ENCODE data around the gene PCAT7.

- TF ChIP-seq, protein P1, sequence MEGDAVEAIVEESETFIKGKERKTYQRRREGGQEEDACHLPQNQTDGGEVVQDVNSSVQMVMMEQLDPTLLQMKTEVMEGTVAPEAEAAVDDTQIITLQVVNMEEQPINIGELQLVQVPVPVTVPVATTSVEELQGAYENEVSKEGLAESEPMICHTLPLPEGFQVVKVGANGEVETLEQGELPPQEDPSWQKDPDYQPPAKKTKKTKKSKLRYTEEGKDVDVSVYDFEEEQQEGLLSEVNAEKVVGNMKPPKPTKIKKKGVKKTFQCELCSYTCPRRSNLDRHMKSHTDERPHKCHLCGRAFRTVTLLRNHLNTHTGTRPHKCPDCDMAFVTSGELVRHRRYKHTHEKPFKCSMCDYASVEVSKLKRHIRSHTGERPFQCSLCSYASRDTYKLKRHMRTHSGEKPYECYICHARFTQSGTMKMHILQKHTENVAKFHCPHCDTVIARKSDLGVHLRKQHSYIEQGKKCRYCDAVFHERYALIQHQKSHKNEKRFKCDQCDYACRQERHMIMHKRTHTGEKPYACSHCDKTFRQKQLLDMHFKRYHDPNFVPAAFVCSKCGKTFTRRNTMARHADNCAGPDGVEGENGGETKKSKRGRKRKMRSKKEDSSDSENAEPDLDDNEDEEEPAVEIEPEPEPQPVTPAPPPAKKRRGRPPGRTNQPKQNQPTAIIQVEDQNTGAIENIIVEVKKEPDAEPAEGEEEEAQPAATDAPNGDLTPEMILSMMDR (IDR thresholded peaks at IDR 0.05; ENCODE audit: poor library complexity), result no peak
- TF ChIP-seq EZH2 (IDR thresholded peaks at IDR 0.05; ENCODE audit: borderline replicate concordance) (no peak), EZH2phosphoT487 (IDR thresholded peaks at IDR 0.05; ENCODE audit: low read depth, severe bottlenecking, unreplicated experiment) (no peak)
Measured at GRCh38 chr9:94576131-94576530, 21.2 kb downstream of the PCAT7 start.
